ENCODE results near the gene GPX4. TPM values are rescaled to one million over a fixed set of nuclear protein-coding genes. Genes with fewer than 3 reads are reported as not detected.

GPX4 gene
- total RNA-seq, 1 experiment from 2014 or later = 355 TPM

- H2AK5ac ChIP-seq (ENCODE audit: insufficient read length, low read length) = no peak overlapping the region
- H2BK15ac ChIP-seq (ENCODE audit: low read depth, low read length) = no peak overlapping the region
- H3K9ac ChIP-seq (ENCODE audit: extremely low read depth, insufficient read length, low read length) = no peak overlapping the region
- H3K27me3 ChIP-seq (ENCODE audit: insufficient read depth, low read length) = no peaks in the 10 kb centered on the region
- no peak overlapping the region for H2BK12ac ChIP-seq (ENCODE audit: insufficient read length, low read depth, low read length)
- no peak for DNase-seq
- H3K56ac ChIP-seq (ENCODE audit: insufficient read length, low read depth, low read length) = no peak overlapping the region
- no peak overlapping the region for H3K23ac ChIP-seq (ENCODE audit: insufficient read length, low read depth, low read length)
- H2BK20ac ChIP-seq (ENCODE audit: low read depth, low read length, poor library complexity, severe bottlenecking) = no peak overlapping the region
- WGBS (ENCODE audit: extremely low coverage, insufficient read length, low lambda C conversion rate) = no CpG with 5 or more reads among the region's 39 CpGs
- H4K91ac ChIP-seq (ENCODE audit: insufficient read length, low read depth, low read length) = no peak overlapping the region
- H3K9me3 ChIP-seq (ENCODE audit: control insufficient read depth, low read depth, low read length) = no peaks in the 10 kb centered on the region
- H3K36me3 Mint-ChIP-seq (ENCODE audit: insufficient read depth in 1 of 3, low read depth in 3 of 3) = peaks cover 8 to 26% (median 22%) of the 10 kb centered on the region in 3 experiments
- H2BK5ac ChIP-seq (ENCODE audit: insufficient read length, low read length) = no peak overlapping the region
- no peaks in the 10 kb centered on the region for H3K9me3 Mint-ChIP-seq
- no peak overlapping the region for H3K14ac ChIP-seq (ENCODE audit: insufficient read depth, low read length)
- no peak overlapping the region for H2BK120ac ChIP-seq (ENCODE audit: low read depth, low read length, poor library complexity, severe bottlenecking)
- no peaks in the 10 kb centered on the region for H3K27me3 Mint-ChIP-seq (ENCODE audit: low read depth)
- no peak overlapping the region for H4K8ac ChIP-seq (replicated peaks; ENCODE audit: insufficient read length, low read depth, low read length)
- no peak overlapping the region for H3K4ac ChIP-seq (ENCODE audit: low read depth, low read length)
- H3K27ac ChIP-seq (ENCODE audit: insufficient read length, low read depth, low read length) = no peak overlapping the region
- no peak overlapping the region for H3T11ph ChIP-seq (ENCODE audit: low read length)
- H2AFZ ChIP-seq (ENCODE audit: low read length) = no peak overlapping the region
- no peak overlapping the region for H3K18ac ChIP-seq (ENCODE audit: insufficient read length, low read depth, low read length)
- H3K4me2 ChIP-seq (ENCODE audit: insufficient read depth, insufficient read length, low read length) = no peak overlapping the region
- no peaks in the 10 kb centered on the region for H3K4me1 ChIP-seq (ENCODE audit: insufficient read depth, low read length)
- peaks cover 0 to 18% of the 10 kb centered on the region in 2 experiments; a peak in 2 of 4 replicates for H3K4me1 Mint-ChIP-seq
- no peaks in the 10 kb centered on the region for H4K20me1 ChIP-seq (ENCODE audit: control insufficient read depth, insufficient read depth, insufficient read length)
- TF ChIP-seq CTCF (conservative IDR thresholded peaks at IDR 0.05) = 0 out of 3 replicates have a peak, but pooled peaks have one; percentile 11
- no peaks in the 10 kb centered on the region for H3K23me2 ChIP-seq (ENCODE audit: insufficient read length, low read depth, low read length, poor library complexity, severe bottlenecking)
- H3K79me2 ChIP-seq (ENCODE audit: insufficient read depth, low read length) = no peaks in the 10 kb centered on the region
- H4K5ac ChIP-seq (ENCODE audit: insufficient read length, low read depth, low read length) = no peak overlapping the region
- H3K79me1 ChIP-seq (ENCODE audit: insufficient read depth, low read depth, low read length, poor library complexity, severe bottlenecking) = no peaks in the 10 kb centered on the region
- peak overlapping the region in 2 of 3 experiments; percentile 52 to 76; a peak in 1 of 7 replicates for H3K27ac Mint-ChIP-seq
- H3K4me3 Mint-ChIP-seq = no peak overlapping the region
These were observed 45.7 kb downstream of the GPX4 start for GRCh38 chr19:1149259-1150045.
